Endothelial cell of umbilical vein (primary cell): ENCODE data around the gene CEP350. TPM values are rescaled to one million over a fixed set of nuclear protein-coding genes. Genes with fewer than 3 reads are reported as not detected.

Source experiments
- BruUV-seq: library from RNA; stranded (reverse); fragments of 400-500 nt; replicated peaks from 2 replicates; lab custom pipeline; 2021; lab: Mats Ljungman, UMichigan
- CTCF ChIA-PET: fragments of 300-600, 350-600 bp; sonication (Branson Sonifier 250); formaldehyde crosslinking; loops from one replicate; lab custom pipeline; 2021; ENCODE audit warnings: antibody characterized with exemption, inconsistent platforms; lab: Charles Lee
- POLR2A ChIA-PET: fragments of 300-600, 350-600 bp; sonication (Branson Sonifier 250); formaldehyde crosslinking; loops from one replicate; lab custom pipeline; 2021; ENCODE audit warnings: antibody characterized with exemption, inconsistent platforms; lab: Charles Lee
- DNase-seq: peaks from one replicate; pipeline ENCODE4 v3.0.0-alpha.2; 2011; ENCODE audit warnings: low read depth, low spot score
- FAIRE-seq: peaks from 2 replicates; lab custom pipeline; 2011; peaks lifted over from hg19 to GRCh38; lab: Jason Lieb, UNC
- H2AFZ ChIP-seq: 2 replicates; pipeline ENCODE4 v1.6.0; 2012; ENCODE audit warnings: low read depth, low read length, control low read depth, inconsistent platforms
- H3K27ac ChIP-seq: 2 replicates; pipeline ENCODE4 v1.5.1; 2011; ENCODE audit warnings: low read depth, mild to moderate bottlenecking, control low read depth, low read length, moderate library complexity; ENCODE audit not compliant: insufficient read depth
- H3K27me3 ChIP-seq, 2 experiments: 2 replicates each; pipeline versions ENCODE4 v1.6.0 to v1.6.1; 2011; ENCODE audit warnings: low read length in 2 of 2, mixed read lengths in 1 of 2; ENCODE audit not compliant: control insufficient read depth in 2 of 2, insufficient read depth in 2 of 2
- H3K36me3 ChIP-seq, 2 experiments: 2 replicates in 1 of 2; 3 replicates in 1 of 2; pipeline ENCODE4 v1.5.1; 2011; ENCODE audit warnings: low read length in 2 of 2, mild to moderate bottlenecking in 1 of 2, moderate library complexity in 1 of 2; ENCODE audit not compliant: control insufficient read depth in 2 of 2, insufficient read depth in 2 of 2; ENCODE audit errors: extremely low read depth in 1 of 2
- H3K4me1 ChIP-seq: 3 replicates; pipeline ENCODE4 v1.5.1; 2011; ENCODE audit warnings: mild to moderate bottlenecking, low read length; ENCODE audit not compliant: control insufficient read depth, insufficient read depth; ENCODE audit errors: extremely low read depth
- H3K4me2 ChIP-seq: 2 replicates; pipeline ENCODE4 v1.6.1; 2011; ENCODE audit warnings: low read length, control low read depth, mixed read lengths; ENCODE audit not compliant: insufficient read depth
- H3K4me3 ChIP-seq, 3 experiments: fragments of 200-600 bp in 1 of 3; sonication (generic), shearing (Covaris generic) in 1 of 3; replicated peaks in 1 of 3; 2 replicates each; pipeline ENCODE4 v1.5.1; 2011 to 2016; ENCODE audit warnings: control low read depth in 3 of 3, low read length in 3 of 3, mild to moderate bottlenecking in 2 of 3, inconsistent platforms in 1 of 3, low read depth in 1 of 3, moderate library complexity in 1 of 3; ENCODE audit not compliant: insufficient read depth in 1 of 3
- H3K79me2 ChIP-seq: 2 replicates; pipeline ENCODE4 v1.6.0; 2012; ENCODE audit warnings: low read length, inconsistent platforms; ENCODE audit not compliant: control insufficient read depth, insufficient read depth
- H3K9ac ChIP-seq: replicated peaks from 2 replicates; pipeline ENCODE3; 2011; ENCODE audit warnings: low read length, control low read depth; ENCODE audit not compliant: insufficient read depth; ENCODE audit errors: extremely low read depth
- H3K9me1 ChIP-seq: replicated peaks from 3 replicates; pipeline ENCODE4 v1.6.0; 2011; ENCODE audit warnings: mild to moderate bottlenecking, low read length; ENCODE audit not compliant: control insufficient read depth, insufficient read depth; ENCODE audit errors: extremely low read depth
- H3K9me3 ChIP-seq: replicated peaks from 2 replicates; pipeline ENCODE4 v1.5.1; 2012; ENCODE audit warnings: low read length, inconsistent platforms; ENCODE audit not compliant: control insufficient read depth, insufficient read depth
- H4K20me1 ChIP-seq: replicated peaks from 2 replicates; pipeline ENCODE3; 2011; ENCODE audit warnings: mild to moderate bottlenecking, low read length; ENCODE audit not compliant: control insufficient read depth, insufficient read depth; ENCODE audit errors: extremely low read depth
- CTCF ChIP-seq, 2 donors: IDR thresholded peaks; 1 replicate in 1 of 2; 2 replicates in 1 of 2; pipeline ENCODE4 v1.5.1; 2011; ENCODE audit warnings: low read length in 2 of 2, mild to moderate bottlenecking in 2 of 2, moderate library complexity in 2 of 2, control low read depth in 1 of 2, inconsistent platforms in 1 of 2, low read depth in 1 of 2; ENCODE audit not compliant: insufficient read depth in 1 of 2; ENCODE audit errors: extremely low read depth in 1 of 2
- EZH2 ChIP-seq: IDR thresholded peaks from 2 replicates; pipeline ENCODE4 v1.6.1; 2012; ENCODE audit warnings: borderline replicate concordance, low read depth, mild to moderate bottlenecking, moderate library complexity, low read length, inconsistent platforms; ENCODE audit not compliant: severe bottlenecking
- FOS ChIP-seq: IDR thresholded peaks from 2 replicates; pipeline ENCODE4 v1.6.1; 2011; ENCODE audit warnings: mild to moderate bottlenecking, low read length, moderate library complexity, borderline replicate concordance; ENCODE audit not compliant: insufficient read depth
- GATA2 ChIP-seq: IDR thresholded peaks from 2 replicates; pipeline ENCODE4 v1.7.0; 2011; ENCODE audit warnings: low read depth, mild to moderate bottlenecking, moderate library complexity, mixed read lengths, low read length; ENCODE audit not compliant: insufficient read length, insufficient read depth
- JUN ChIP-seq: IDR thresholded peaks from 2 replicates; pipeline ENCODE4 v1.6.1; 2011; ENCODE audit warnings: borderline replicate concordance, low read depth; ENCODE audit not compliant: insufficient read length, insufficient read depth
- MAX ChIP-seq: IDR thresholded peaks from 2 replicates; pipeline ENCODE4 v1.6.1; 2011; ENCODE audit not compliant: insufficient read depth, insufficient read length
- MYC ChIP-seq: IDR thresholded peaks from one replicate; pipeline ENCODE4 v1.6.1; 2011; ENCODE audit warnings: mild to moderate bottlenecking, low read depth, low read length
- POLR2A ChIP-seq: IDR thresholded peaks from 2 replicates; pipeline ENCODE4 v1.6.1; 2012; ENCODE audit warnings: low read depth, mild to moderate bottlenecking, control low read depth, low read length
- POLR2AphosphoS5 ChIP-seq: IDR thresholded peaks from 2 replicates; pipeline ENCODE4 v1.6.1; 2012; ENCODE audit warnings: low read depth, mild to moderate bottlenecking, control low read depth, low read length, moderate library complexity; ENCODE audit not compliant: insufficient read depth
- dilution Hi-C: fragments of 300-500 bp; cut with MboI; formaldehyde crosslinking; loops from one replicate; pipeline ENCODE4 v1.15.0; 2019; ENCODE audit warnings: low sequenced_read_pairs; ENCODE audit not compliant: extremely low pct_ligation_motif_present
- intact Hi-C: fragments of 100-400 bp; cut with micrococcal nuclease; formaldehyde crosslinking; loops from one replicate; pipeline ENCODE4 v1.10.0; 2022
- polyA plus RNA-seq, 4 experiments: library from polyadenylated mRNA; depleted of rRNA in 3 of 4; stranded (reverse) in 3 of 4; unstranded in 1 of 4; fragments of >200 nt; gene quantifications; 2 replicates each; pipeline versions ENCODE4 v1.2.1 to v1.2.3, GENCODE V29; 2011 to 2012; ENCODE audit warnings: missing spikeins in 1 of 4
- total RNA-seq: library from RNA; stranded (reverse); gene quantifications from 2 replicates; pipeline ENCODE4 v1.2.3, GENCODE V29; 2021

Gene CEP350
- total and polyA plus RNA-seq, 2 donors (not counting 3 experiments of a cell fraction or from before 2014, with no cell fraction given) = 4.8 to 30.1 TPM

DNA sequence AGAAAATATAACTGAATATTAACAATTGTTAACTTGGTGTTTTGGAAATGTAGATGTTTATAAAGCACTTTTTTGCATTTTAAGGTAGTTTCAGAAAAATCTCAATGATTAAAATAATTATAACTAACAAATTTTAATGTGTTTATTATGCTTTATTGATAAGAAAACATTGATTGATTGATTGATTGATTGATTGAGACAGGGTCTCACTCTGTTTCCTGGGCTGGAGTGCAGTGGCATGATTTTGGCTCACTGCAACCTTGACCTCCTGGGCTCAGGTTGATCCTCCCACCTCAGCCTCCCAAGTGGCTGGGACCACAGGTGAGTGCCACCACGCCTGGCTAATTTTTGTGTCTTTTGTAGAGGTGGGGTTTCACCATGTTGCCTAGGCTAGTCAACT is 106.4 kb downstream of the CEP350 start:
- no peaks in the 10 kb centered on the region for H3K27me3 ChIP-seq
- intact Hi-C loops = no loop called here
- H3K4me2 ChIP-seq = no peak overlapping the region
- peaks cover 7 to 8% of the 10 kb centered on the region in 2 experiments for H3K36me3 ChIP-seq
- H3K9me1 ChIP-seq = no peaks in the 10 kb centered on the region
- H3K9ac ChIP-seq = no peak overlapping the region
- no peaks in the 10 kb centered on the region for H3K79me2 ChIP-seq
- no peak overlapping the region for H3K4me3 ChIP-seq
- ChIA-PET CTCF (no interaction called here), POLR2A (no interaction called here)
- H3K27ac ChIP-seq = no peak overlapping the region
- dilution Hi-C loops = no loop called here
- H3K4me1 ChIP-seq = no peaks in the 10 kb centered on the region
- TF ChIP-seq POLR2AphosphoS5 (no peak), GATA2 (no peak), JUN (no peak), FOS (no peak), POLR2A (no peak), CTCF (IDR thresholded peaks at IDR 0.05; ENCODE audit: extremely low read depth in 1 of 2, insufficient read depth in 1 of 2, low read depth in 1 of 2, low read length in 2 of 2) (no peak), EZH2 (no peak), MAX (no peak), MYC (no peak)
- H3K9me3 ChIP-seq = no peaks in the 10 kb centered on the region
- BruUV-seq = no TSS peak
- FAIRE-seq = no peak
- DNase-seq = no peak
- H2AFZ ChIP-seq = no peak overlapping the region
- no peaks in the 10 kb centered on the region for H4K20me1 ChIP-seq
